Endothelial cell (in vitro differentiated cells): ENCODE results near the gene CFAP97D1. TPM values are rescaled to one million over a fixed set of nuclear protein-coding genes. Genes with fewer than 3 reads are reported as not detected.
A peak's percentile ranks its signal among the peaks of the same experiment; 100 is the strongest.

Experiments
- DNase-seq: peaks from one replicate; pipeline ENCODE4 v3.0.0; 2021; ENCODE audit warnings: low spot score
- H3K27ac Mint-ChIP-seq: one replicate; pipeline ENCODE4 v1.8.0; 2021; ENCODE audit warnings: mixed read lengths, inconsistent platforms; ENCODE audit not compliant: unreplicated experiment
- H3K27me3 Mint-ChIP-seq: one replicate; pipeline ENCODE4 v1.8.0; 2021; ENCODE audit warnings: mild to moderate bottlenecking, moderate library complexity, mixed read lengths, inconsistent platforms; ENCODE audit not compliant: unreplicated experiment
- H3K36me3 Mint-ChIP-seq: one replicate; pipeline ENCODE4 v1.8.0; 2021; ENCODE audit warnings: mild to moderate bottlenecking, low read depth, mixed read lengths, inconsistent platforms; ENCODE audit not compliant: unreplicated experiment
- H3K4me1 Mint-ChIP-seq: one replicate; pipeline ENCODE4 v1.8.0; 2021; ENCODE audit warnings: mild to moderate bottlenecking, mixed read lengths, inconsistent platforms; ENCODE audit not compliant: unreplicated experiment
- H3K4me3 Mint-ChIP-seq: one replicate; pipeline ENCODE4 v1.8.0; 2021; ENCODE audit warnings: mild to moderate bottlenecking, mixed read lengths, inconsistent platforms; ENCODE audit not compliant: unreplicated experiment
- H3K9me3 Mint-ChIP-seq: one replicate; pipeline ENCODE4 v1.8.0; 2021; ENCODE audit warnings: mixed read lengths, inconsistent platforms; ENCODE audit not compliant: unreplicated experiment
- CTCF ChIP-seq: fragments of 200-600 bp; sonication (generic); IDR thresholded peaks from one replicate; pipeline ENCODE4 v1.5.0; 2021; ENCODE audit warnings: antibody characterized with exemption; ENCODE audit not compliant: unreplicated experiment
- total RNA-seq: library from RNA; stranded (reverse); fragmentation: NEBNext Ultra II Directional; extraction: Animal tissue kit (Norgen Biotek cat#: 25700); gene quantifications from one replicate; pipeline ENCODE4 v1.2.1, GENCODE V29; 2021; ENCODE audit not compliant: unreplicated experiment

CFAP97D1 gene
- total RNA-seq, 1 donor from 2014 or later: 0.10 TPM

- Mint-ChIP-seq H3K4me1 (peaks cover 5% of the 10 kb centered on the region), H3K4me3 (peak overlapping the region; percentile 56), H3K36me3 (peaks cover 23% of the 10 kb centered on the region), H3K27me3 (peaks cover 9% of the 10 kb centered on the region), H3K9me3 (no peaks in the 10 kb centered on the region), H3K27ac (no peak overlapping the region)
- no peak for TF ChIP-seq CTCF
- no peak for DNase-seq
Observed at GRCh38 chr17:43774304-43775250, 5.7 kb upstream of the CFAP97D1 start.

GRCh38 chr17:43778337-43779144, 1.7 kb upstream of the CFAP97D1 start, which contains the start of gene DUSP3:
Gene DUSP3 (minus strand): TSS chr17:43778977. CDS start chr17:43778924, 53 bp downstream.
- H3K9me3 Mint-ChIP-seq: no peaks in the 10 kb centered on the region
- H3K4me3 Mint-ChIP-seq: peak within 1 kb of the TSS; percentile 91
- TF ChIP-seq CTCF: no peak
- peaks cover 21% of the 10 kb centered on the region for H3K4me1 Mint-ChIP-seq
- H3K27ac Mint-ChIP-seq: peak within 1 kb of the TSS; percentile 96
- peaks cover 5% of the 10 kb centered on the region for H3K36me3 Mint-ChIP-seq
- DNase-seq: peak; percentile 94
- peaks cover 9% of the 10 kb centered on the region for H3K27me3 Mint-ChIP-seq

- H3K27me3 Mint-ChIP-seq: peaks cover 6% of the 10 kb centered on the region
- no peak for TF ChIP-seq CTCF
- peak overlapping the region; percentile 82 for H3K27ac Mint-ChIP-seq
- H3K9me3 Mint-ChIP-seq: no peaks in the 10 kb centered on the region
- DNase-seq: peak; percentile 57
- H3K36me3 Mint-ChIP-seq: peaks cover 4% of the 10 kb centered on the region
- peak overlapping the region; percentile 86 for H3K4me3 Mint-ChIP-seq
- H3K4me1 Mint-ChIP-seq: peaks cover 21% of the 10 kb centered on the region
Observed at GRCh38 chr17:43779145-43780125, 800 bp upstream of the CFAP97D1 start.

- TF ChIP-seq CTCF: no peak
- no peak for DNase-seq
- Mint-ChIP-seq H3K4me3 (no peak overlapping the region), H3K36me3 (no peaks in the 10 kb centered on the region), H3K9me3 (no peaks in the 10 kb centered on the region), H3K27ac (no peak overlapping the region), H3K27me3 (peaks cover 3% of the 10 kb centered on the region), H3K4me1 (peaks cover 21% of the 10 kb centered on the region)
Observed at GRCh38 chr17:43782913-43783680, 2.9 kb downstream of the CFAP97D1 start.
